Right renal cortex interstitium (tissue), 3 donors: ENCODE data around the gene BAIAP2L1. TPM values are rescaled to one million over a fixed set of nuclear protein-coding genes. Genes with fewer than 3 reads are reported as not detected.

Experiments
- DNase-seq, 3 donors: peaks; one replicate each; pipeline ENCODE4 v3.0.0-alpha.2; 2013; ENCODE audit warnings: low read depth in 3 of 3, low spot score in 2 of 3
- polyA plus RNA-seq, 3 donors: library from polyadenylated mRNA; unstranded; fragments of 120-200 nt; gene quantifications; one replicate each; pipeline ENCODE4 v1.2.1, GENCODE V29; 2013; ENCODE audit not compliant: insufficient read length in 3 of 3

The BAIAP2L1 gene
- polyA plus RNA-seq, 3 donors = 10.8 to 13.5 (median 11.6) TPM

GRCh38 chr7:98281757-98282606 is 118.9 kb downstream of the BAIAP2L1 start:
- DNase-seq = no peak

- DNase-seq = peak in 2 of 3 donors; percentile 71 to 76
Observed at GRCh38 chr7:98280791-98281756, 119.8 kb downstream of the BAIAP2L1 start, which contains the start of gene BRI3. BRI3 (plus strand) TSS chr7:98281686; CDS start chr7:98281796, 110 bp downstream.

- DNase-seq = no peak
Observed at GRCh38 chr7:98280296-98280695, 120.6 kb downstream of the BAIAP2L1 start.

- no peak for DNase-seq
Observed at GRCh38 chr7:98278936-98279335, 122.0 kb downstream of the BAIAP2L1 start.

- no peak for DNase-seq
Observed at GRCh38 chr7:98278408-98278807, 122.5 kb downstream of the BAIAP2L1 start.

GRCh38 chr7:98276241-98276761 is 124.6 kb downstream of the BAIAP2L1 start:
- DNase-seq = no peak

- DNase-seq = no peak
Observed at GRCh38 chr7:98267303-98267702, 133.6 kb downstream of the BAIAP2L1 start.

GRCh38 chr7:98266840-98267239 is 134.1 kb downstream of the BAIAP2L1 start:
- DNase-seq = no peak

- DNase-seq = no peak
Observed at GRCh38 chr7:98265841-98266271, 135.0 kb downstream of the BAIAP2L1 start.

- no peak for DNase-seq
Observed at GRCh38 chr7:98257701-98258100, 143.2 kb downstream of the BAIAP2L1 start.

GRCh38 chr7:98256431-98256830 is 144.5 kb downstream of the BAIAP2L1 start:
- DNase-seq = no peak

- DNase-seq = no peak
Observed at GRCh38 chr7:98254951-98255610, 145.8 kb downstream of the BAIAP2L1 start.

- no peak for DNase-seq
Observed at GRCh38 chr7:98254516-98254915, 146.4 kb downstream of the BAIAP2L1 start.

- no peak for DNase-seq
Observed at GRCh38 chr7:98252425-98253054, 148.3 kb downstream of the BAIAP2L1 start.

- peak; percentile 62 to 85 (median 70) for DNase-seq
Observed at GRCh38 chr7:98251601-98252424, 149.1 kb downstream of the BAIAP2L1 start, which contains the start of gene TECPR1. TECPR1 (minus strand) TSS chr7:98252232; CDS start chr7:98246146, 6,086 bp downstream.

- no peak for DNase-seq
Observed at GRCh38 chr7:98251231-98251600, 149.7 kb downstream of the BAIAP2L1 start.

- DNase-seq = no peak
Observed at GRCh38 chr7:98250789-98251188, 150.1 kb downstream of the BAIAP2L1 start.

GRCh38 chr7:98249106-98249505 is 151.8 kb downstream of the BAIAP2L1 start:
- no peak for DNase-seq

GRCh38 chr7:98248156-98248555 is 152.7 kb downstream of the BAIAP2L1 start:
- no peak for DNase-seq
